Gastrocnemius medialis (tissue), 4 donors: Measurements from ENCODE around the gene MND1. TPM values are rescaled to one million over a fixed set of nuclear protein-coding genes. Genes with fewer than 3 reads are reported as not detected.

ENCODE experiments used
- ATAC-seq, 2 donors: fragments of 150-250 bp; one replicate each; pipeline ENCODE4 v1.9.1; 2016
- DNase-seq, 2 donors: peaks; one replicate each; pipeline ENCODE4 v3.0.0-alpha.2; 2019
- H3K27ac ChIP-seq, 4 donors: fragments of 200-600 bp; sonication (generic); 1 replicate in 1 of 4; 2 replicates in 3 of 4; pipeline ENCODE4 v1.5.1; 2016 to 2018; ENCODE audit warnings: mild to moderate bottlenecking in 2 of 4, moderate library complexity in 1 of 4
- H3K27me3 ChIP-seq, 3 donors: fragments of 200-600 bp; sonication (generic) in 2 of 3; 1 replicate in 1 of 3; 2 replicates in 2 of 3; pipeline versions ENCODE4 v1.5.1 to v1.6.0; 2016 to 2019; ENCODE audit warnings: mild to moderate bottlenecking in 1 of 3, moderate library complexity in 1 of 3
- H3K36me3 ChIP-seq, 2 donors: fragments of 200-600 bp; sonication (generic) in 1 of 2; one replicate each; pipeline ENCODE4 v1.5.1; 2017 to 2018
- H3K4me1 ChIP-seq, 2 donors: fragments of 200-600 bp; sonication (generic) in 1 of 2; one replicate each; pipeline ENCODE4 v1.5.1; 2016 to 2017; ENCODE audit warnings: mild to moderate bottlenecking in 2 of 2
- H3K4me3 ChIP-seq, 4 donors: fragments of 200-600 bp; sonication (generic) in 3 of 4; 1 replicate in 1 of 4; 2 replicates in 3 of 4; pipeline ENCODE4 v1.5.1; 2016 to 2019; ENCODE audit warnings: mild to moderate bottlenecking in 2 of 4
- H3K9me3 ChIP-seq, 3 donors: fragments of 200-600 bp; sonication (generic) in 2 of 3; 1 replicate in 1 of 3; 2 replicates in 2 of 3; pipeline ENCODE4 v1.5.1; 2016 to 2019
- POLR2A ChIP-seq, 2 donors: fragments of 450-650 bp; IDR thresholded peaks; one replicate each; pipeline ENCODE4 v1.6.1; 2017; ENCODE audit warnings: antibody characterized with exemption in 2 of 2, mild to moderate bottlenecking in 2 of 2, moderate library complexity in 2 of 2
- in situ Hi-C, 4 donors: fragments of 200-750 bp; cut with MboI; loops; one replicate each; pipeline versions ENCODE4 v1.15.0 to v1.8.0; 2017; ENCODE audit warnings: low sequenced_read_pairs in 4 of 4
- intact Hi-C: fragments of 100-400 bp; cut with DNase I; formaldehyde crosslinking; loops from one replicate; pipeline ENCODE4 v1.15.1; 2023; ENCODE audit warnings: low total_unique reads
- total RNA-seq, 4 donors: library from RNA; depleted of rRNA; stranded (reverse); fragments of >200 nt; gene quantifications; one replicate each; pipeline versions ENCODE4 v1.1.0 to v1.2.3, GENCODE V29; 2016
- TF ChIP-seq, protein P1 (sequence below), 5 experiments: fragments of 450-650 bp in 3 of 5; fragments of 200-600 bp in 2 of 5; sonication (generic) in 2 of 5; IDR thresholded peaks in 4 of 5; conservative IDR thresholded peaks in 1 of 5; 1 replicate in 4 of 5; 2 replicates in 1 of 5; pipeline ENCODE4 v1.5.1; 2016 to 2019; ENCODE audit warnings: antibody characterized with exemption in 5 of 5, mild to moderate bottlenecking in 3 of 5, moderate library complexity in 3 of 5

MND1 gene
- total RNA-seq, 4 donors from 2014 or later, result 1.6 TPM; not detected in 3

DNA sequence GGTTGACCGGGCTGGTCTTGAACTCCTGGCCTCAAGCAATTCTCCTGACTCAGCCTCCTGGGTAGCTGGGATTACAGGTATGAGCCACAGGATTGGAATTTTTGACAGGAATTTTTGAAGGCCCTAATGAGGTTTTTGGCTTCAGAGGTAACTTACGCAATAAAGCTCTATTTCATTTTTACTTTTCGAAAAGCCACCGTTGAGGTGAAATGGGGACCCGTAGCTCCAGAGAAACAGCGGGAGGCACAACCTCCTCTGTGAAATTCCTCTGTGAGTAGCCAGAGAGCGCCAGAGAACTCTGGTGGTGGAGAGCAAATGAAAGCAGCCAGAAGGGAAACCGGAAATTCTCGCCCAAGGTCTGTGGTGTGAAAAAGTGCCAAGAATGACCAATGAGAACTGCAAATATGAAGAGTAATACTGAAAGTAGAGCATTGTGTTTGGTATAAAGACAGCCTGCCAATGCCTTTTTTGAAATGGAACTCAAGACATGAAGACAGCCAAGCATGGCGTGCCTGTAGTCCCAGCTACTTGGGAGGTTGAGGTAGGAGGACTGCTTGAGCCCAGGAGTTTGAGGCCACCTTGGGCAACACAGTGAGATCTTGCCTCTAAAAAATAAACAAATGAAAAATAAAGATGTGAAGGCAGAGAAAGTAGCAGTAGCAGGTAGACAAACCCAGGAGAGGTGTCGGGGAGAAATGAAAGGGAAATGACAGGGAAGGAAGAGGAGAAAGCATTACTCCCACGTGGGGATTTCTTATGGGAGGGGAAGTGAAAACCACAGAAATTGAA, 88.7 kb downstream of the MND1 start:
- H3K27me3 ChIP-seq, result no peaks in the 10 kb centered on the region
- ATAC-seq, result peak; percentile 80 to 90
- peak overlapping the region in 2 of 4 donors; percentile 20 to 51 for H3K27ac ChIP-seq
- DNase-seq, result peak; percentile 26 to 62
- TF ChIP-seq, protein P1, sequence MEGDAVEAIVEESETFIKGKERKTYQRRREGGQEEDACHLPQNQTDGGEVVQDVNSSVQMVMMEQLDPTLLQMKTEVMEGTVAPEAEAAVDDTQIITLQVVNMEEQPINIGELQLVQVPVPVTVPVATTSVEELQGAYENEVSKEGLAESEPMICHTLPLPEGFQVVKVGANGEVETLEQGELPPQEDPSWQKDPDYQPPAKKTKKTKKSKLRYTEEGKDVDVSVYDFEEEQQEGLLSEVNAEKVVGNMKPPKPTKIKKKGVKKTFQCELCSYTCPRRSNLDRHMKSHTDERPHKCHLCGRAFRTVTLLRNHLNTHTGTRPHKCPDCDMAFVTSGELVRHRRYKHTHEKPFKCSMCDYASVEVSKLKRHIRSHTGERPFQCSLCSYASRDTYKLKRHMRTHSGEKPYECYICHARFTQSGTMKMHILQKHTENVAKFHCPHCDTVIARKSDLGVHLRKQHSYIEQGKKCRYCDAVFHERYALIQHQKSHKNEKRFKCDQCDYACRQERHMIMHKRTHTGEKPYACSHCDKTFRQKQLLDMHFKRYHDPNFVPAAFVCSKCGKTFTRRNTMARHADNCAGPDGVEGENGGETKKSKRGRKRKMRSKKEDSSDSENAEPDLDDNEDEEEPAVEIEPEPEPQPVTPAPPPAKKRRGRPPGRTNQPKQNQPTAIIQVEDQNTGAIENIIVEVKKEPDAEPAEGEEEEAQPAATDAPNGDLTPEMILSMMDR (IDR thresholded peaks at IDR 0.05 in 4 of 5, conservative IDR thresholded peaks at IDR 0.05 in 1 of 5), result peak; percentile 60 to 70 (median 66)
- TF ChIP-seq POLR2A (IDR thresholded peaks at IDR 0.05), result no peak
- intact Hi-C loops, result loop anchor here (1.0 to 10.0 kb wide), 3 partner anchors 12 to 141 kb away; partner anchors contain the start of gene MND1
- in situ Hi-C loops, result loop anchor here in 3 of 4 donors (10.0 kb wide), 1 partner anchor 142 kb away; no protein-coding TSS in a partner anchor
- peak overlapping the region in 2 of 4 donors; percentile 19 to 22 for H3K4me3 ChIP-seq
- no peaks in the 10 kb centered on the region for H3K9me3 ChIP-seq
- peaks cover 5 to 7% of the 10 kb centered on the region in 2 donors for H3K4me1 ChIP-seq
- H3K36me3 ChIP-seq, result no peaks in the 10 kb centered on the region

DNA sequence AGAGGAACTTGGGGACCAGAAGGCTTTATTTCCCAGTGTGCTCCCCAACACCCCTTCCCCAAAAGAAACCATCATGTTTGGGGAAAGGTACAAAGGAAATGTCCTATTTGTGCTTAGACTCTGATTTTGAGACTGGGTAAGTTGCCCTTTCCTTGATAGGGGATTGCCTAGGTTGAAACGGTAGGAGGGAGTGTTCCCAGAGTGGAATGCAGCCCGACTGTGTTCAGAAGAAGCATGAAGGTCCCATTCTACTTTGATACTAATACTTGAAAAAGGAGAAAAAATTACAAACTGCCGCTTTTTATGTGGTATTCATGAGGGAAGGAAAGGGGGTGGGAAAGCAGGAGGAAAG, 89.2 kb downstream of the MND1 start:
- in situ Hi-C loops, result loop anchor here in 3 of 4 donors (10.0 kb wide), 1 partner anchor 141 kb away; no protein-coding TSS in a partner anchor

DNA sequence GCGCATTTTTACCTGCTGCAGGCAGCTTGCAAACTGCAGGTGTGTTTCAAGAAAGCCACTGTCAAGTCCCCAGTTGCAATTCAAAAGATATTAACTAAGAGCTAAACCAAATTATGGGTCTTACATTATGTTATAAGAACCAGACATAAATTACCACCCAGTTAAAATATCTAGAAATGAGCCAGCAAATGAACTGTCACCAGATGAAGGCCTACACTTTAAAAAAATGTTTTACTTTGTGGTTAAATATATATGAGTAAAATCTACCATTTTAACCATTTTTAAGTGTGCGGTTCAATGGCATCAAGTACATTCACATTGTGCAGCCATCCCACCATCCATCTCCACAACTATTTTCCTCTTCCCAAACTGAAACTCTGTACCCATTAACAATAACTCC, 89.7 kb downstream of the MND1 start:
- in situ Hi-C loops, result loop anchor here in 3 of 4 donors (10.0 kb wide), 1 partner anchor 141 kb away; no protein-coding TSS in a partner anchor

More for the DNA sequence above, 89.2 kb downstream of the MND1 start:
- no peak for TF ChIP-seq POLR2A (IDR thresholded peaks at IDR 0.05)
- TF ChIP-seq, protein P1 (IDR thresholded peaks at IDR 0.05 in 4 of 5, conservative IDR thresholded peaks at IDR 0.05 in 1 of 5), result no peak
- Histone ChIP-seq H3K4me1 (peaks cover 7 to 10% of the 10 kb centered on the region in 2 donors), H3K27me3 (no peaks in the 10 kb centered on the region), H3K9me3 (no peaks in the 10 kb centered on the region), H3K27ac (peak overlapping the region in 1 of 4 donors; percentile 51), H3K36me3 (no peaks in the 10 kb centered on the region), H3K4me3 (no peak overlapping the region)
- DNase-seq, result no peak
- intact Hi-C loops, result loop anchor here (1.0 to 10.0 kb wide), 3 partner anchors 12 to 141 kb away; partner anchors contain the start of gene MND1
- no peak for ATAC-seq

DNA sequence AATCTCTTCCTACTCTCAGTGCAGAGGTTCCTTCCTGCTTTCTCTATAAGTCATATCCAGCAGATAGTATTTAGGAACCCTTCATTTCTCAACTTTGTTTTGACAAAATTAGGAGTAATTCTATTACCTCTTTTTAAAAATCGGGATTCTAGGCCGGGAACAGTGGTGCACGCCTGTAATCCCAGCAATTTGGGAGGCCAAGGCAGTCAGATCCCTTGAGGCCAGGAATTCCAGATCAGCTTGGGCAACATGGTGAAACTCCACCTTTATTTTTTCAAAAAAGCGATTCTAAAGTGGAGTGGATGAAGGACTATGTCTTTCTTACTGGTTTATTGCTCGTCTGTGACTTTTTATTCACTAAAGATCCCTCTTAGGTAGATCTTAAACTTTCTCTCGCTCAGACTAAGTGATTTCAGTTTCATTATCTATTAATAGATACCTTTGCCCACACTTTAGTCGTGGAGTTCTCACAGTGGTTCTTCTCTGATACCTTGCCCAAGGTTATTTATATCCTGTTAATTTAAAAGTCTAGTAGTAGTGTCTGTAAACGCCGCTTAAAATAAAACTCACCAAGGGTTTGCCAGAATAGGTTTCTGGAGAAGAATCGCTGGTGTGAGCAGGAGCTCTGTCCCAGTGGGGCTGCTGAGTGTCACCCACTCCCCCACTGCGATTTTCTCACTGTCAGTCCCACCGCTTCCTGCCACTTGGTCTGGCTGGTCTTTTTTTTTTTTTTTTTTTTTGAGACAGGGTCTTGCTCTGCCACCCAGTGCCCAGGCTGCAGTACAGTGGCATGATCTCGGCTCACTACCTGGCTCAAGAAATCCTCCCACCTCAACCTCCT, 94.6 kb downstream of the MND1 start:
- in situ Hi-C loops, result loop anchor here in 3 of 4 donors (10.0 kb wide), 1 partner anchor 136 kb away; no protein-coding TSS in a partner anchor
- Histone ChIP-seq H3K4me1 (peaks cover 5 to 7% of the 10 kb centered on the region in 2 donors), H3K36me3 (no peaks in the 10 kb centered on the region), H3K27me3 (no peaks in the 10 kb centered on the region), H3K27ac (peak overlapping the region; percentile 85 to 88 (median 86)), H3K4me3 (peak overlapping the region; percentile 36 to 54 (median 48)), H3K9me3 (no peaks in the 10 kb centered on the region)
- ATAC-seq (peak; percentile 83 to 97), DNase-seq (no peak)
- TF ChIP-seq POLR2A (IDR thresholded peaks at IDR 0.05), result no peak
- TF ChIP-seq, protein P1 (IDR thresholded peaks at IDR 0.05 in 4 of 5, conservative IDR thresholded peaks at IDR 0.05 in 1 of 5), result no peak
- intact Hi-C loops, result loop anchor here (10.0 kb wide), 1 partner anchor 94 kb away; the partner anchor contains the start of gene MND1

More for the DNA sequence above, 89.7 kb downstream of the MND1 start:
- Histone ChIP-seq H3K4me3 (no peak overlapping the region), H3K27me3 (no peaks in the 10 kb centered on the region), H3K4me1 (peaks cover 9 to 10% of the 10 kb centered on the region in 2 donors), H3K27ac (no peak overlapping the region), H3K36me3 (no peaks in the 10 kb centered on the region), H3K9me3 (no peaks in the 10 kb centered on the region)
- no peak for DNase-seq
- ATAC-seq, result no peak
- intact Hi-C loops, result loop anchor here (10.0 kb wide), 1 partner anchor 89 kb away; the partner anchor contains the start of gene MND1
- TF ChIP-seq, protein P1 (IDR thresholded peaks at IDR 0.05 in 4 of 5, conservative IDR thresholded peaks at IDR 0.05 in 1 of 5), result no peak
- TF ChIP-seq POLR2A (IDR thresholded peaks at IDR 0.05), result no peak
